BJ (cell line): ENCODE results near the gene CD28. TPM values are rescaled to one million over a fixed set of nuclear protein-coding genes. Genes with fewer than 3 reads are reported as not detected.
"Not testable (repeated sequence)": the region's sequence is repeated elsewhere in the genome, so short reads cannot be mapped to it uniquely, and the experiment has no call there.

Experiments used
- CTCF ChIA-PET: fragments of 350-600 bp; formaldehyde crosslinking; extraction: SDS; loops from one replicate; lab custom pipeline; 2021; ENCODE audit warnings: antibody characterized with exemption, inconsistent platforms; lab: Yijun Ruan, JAX
- POLR2A ChIA-PET: fragments of 300-600 bp; sonication (Branson Sonifier 250); formaldehyde crosslinking; extraction: SDS; loops from one replicate; lab custom pipeline; 2021; ENCODE audit warnings: antibody characterized with exemption; lab: Charles Lee
- DNase-seq: peaks from one replicate; pipeline ENCODE4 v3.0.0-alpha.2; 2011; ENCODE audit warnings: low read depth
- H3K27me3 ChIP-seq: 2 replicates; pipeline ENCODE4 v1.6.0; 2011; ENCODE audit warnings: low read length; ENCODE audit not compliant: control insufficient read depth, insufficient read depth
- H3K36me3 ChIP-seq: 2 replicates; pipeline ENCODE4 v1.5.1; 2011; ENCODE audit warnings: low read length; ENCODE audit not compliant: control insufficient read depth, insufficient read depth
- H3K4me3 ChIP-seq: 2 replicates; pipeline ENCODE4 v1.5.1; 2011; ENCODE audit warnings: low read depth, mild to moderate bottlenecking, control low read depth, low read length
- polyA plus RNA-seq: library from polyadenylated mRNA; depleted of rRNA; stranded (reverse); fragments of >200 nt; gene quantifications from 2 replicates; pipeline ENCODE4 v1.2.3, GENCODE V29; 2011
- TF ChIP-seq, protein P1 (sequence below): IDR thresholded peaks from 2 replicates; pipeline ENCODE4 v1.5.1; 2011; ENCODE audit warnings: low read depth, mild to moderate bottlenecking, control low read depth, inconsistent platforms, low read length, moderate library complexity; ENCODE audit not compliant: insufficient read depth

The CD28 gene
- polyA plus RNA-seq, 1 experiment: not detected

DNA sequence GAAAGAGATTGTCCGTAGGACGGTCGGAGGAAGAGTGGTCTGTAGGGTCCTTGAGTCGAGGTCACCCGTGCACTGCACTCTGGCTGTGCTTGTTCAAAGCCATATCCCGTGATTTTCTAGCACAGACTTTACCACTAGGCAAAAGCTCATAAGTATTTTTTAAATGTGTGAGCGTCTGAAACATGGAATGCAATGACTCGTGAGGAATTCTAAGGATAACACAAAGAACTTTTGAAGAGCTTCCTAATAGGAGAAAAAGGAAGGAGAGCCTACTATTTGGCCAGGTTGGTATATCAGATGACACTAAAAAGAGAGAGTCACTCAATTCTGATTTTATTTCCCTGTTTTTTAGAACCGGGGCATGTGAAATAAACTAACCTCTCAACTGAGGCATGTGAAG lies 68.3 kb downstream of the CD28 start:
- POLR2A ChIA-PET: no interaction called here
- Histone ChIP-seq H3K27me3 (no peaks in the 10 kb centered on the region), H3K36me3 (no peaks in the 10 kb centered on the region), H3K4me3 (no peak overlapping the region)
- TF ChIP-seq, protein P1, sequence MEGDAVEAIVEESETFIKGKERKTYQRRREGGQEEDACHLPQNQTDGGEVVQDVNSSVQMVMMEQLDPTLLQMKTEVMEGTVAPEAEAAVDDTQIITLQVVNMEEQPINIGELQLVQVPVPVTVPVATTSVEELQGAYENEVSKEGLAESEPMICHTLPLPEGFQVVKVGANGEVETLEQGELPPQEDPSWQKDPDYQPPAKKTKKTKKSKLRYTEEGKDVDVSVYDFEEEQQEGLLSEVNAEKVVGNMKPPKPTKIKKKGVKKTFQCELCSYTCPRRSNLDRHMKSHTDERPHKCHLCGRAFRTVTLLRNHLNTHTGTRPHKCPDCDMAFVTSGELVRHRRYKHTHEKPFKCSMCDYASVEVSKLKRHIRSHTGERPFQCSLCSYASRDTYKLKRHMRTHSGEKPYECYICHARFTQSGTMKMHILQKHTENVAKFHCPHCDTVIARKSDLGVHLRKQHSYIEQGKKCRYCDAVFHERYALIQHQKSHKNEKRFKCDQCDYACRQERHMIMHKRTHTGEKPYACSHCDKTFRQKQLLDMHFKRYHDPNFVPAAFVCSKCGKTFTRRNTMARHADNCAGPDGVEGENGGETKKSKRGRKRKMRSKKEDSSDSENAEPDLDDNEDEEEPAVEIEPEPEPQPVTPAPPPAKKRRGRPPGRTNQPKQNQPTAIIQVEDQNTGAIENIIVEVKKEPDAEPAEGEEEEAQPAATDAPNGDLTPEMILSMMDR: no peak
- CTCF ChIA-PET: interaction anchor here (1.0 to 1.7 kb wide), 4 partner anchors 9 to 73 kb away, joined by 3 to 8 read pairs (median 4); no protein-coding TSS in a partner anchor
- DNase-seq: no peak

- H3K36me3 ChIP-seq: no peaks in the 10 kb centered on the region
- CTCF ChIA-PET: interaction anchor here (1.2 to 1.7 kb wide), 3 partner anchors 8 to 12 kb away, joined by 3 to 8 read pairs (median 5); no protein-coding TSS in a partner anchor
- DNase-seq: no peak
- no peak overlapping the region for H3K4me3 ChIP-seq
- POLR2A ChIA-PET: no interaction called here
- TF ChIP-seq, protein P1: no peak
- H3K27me3 ChIP-seq: no peaks in the 10 kb centered on the region
Measured at GRCh38 chr2:203775684-203776083, 69.2 kb downstream of the CD28 start.

DNA sequence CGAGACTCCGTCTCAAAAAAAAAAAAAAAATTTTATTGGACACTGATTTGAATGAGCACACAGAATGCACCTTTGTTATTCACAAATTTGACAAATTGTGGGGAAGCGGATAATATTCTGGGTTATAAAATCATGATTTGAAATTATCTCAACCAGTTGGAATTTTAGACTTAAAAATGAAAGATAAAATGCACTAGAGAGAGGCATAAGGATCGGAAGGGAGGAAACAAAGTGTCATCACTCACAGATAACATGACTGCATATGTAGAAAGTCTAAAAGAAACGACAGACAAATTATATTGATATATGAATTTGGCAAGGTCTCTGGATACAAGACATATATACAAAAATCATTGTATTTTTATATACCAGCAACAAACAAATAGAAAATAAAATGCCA lies 70.6 kb downstream of the CD28 start:
- POLR2A ChIA-PET: no interaction called here
- Histone ChIP-seq H3K4me3 (no peak overlapping the region), H3K27me3 (no peaks in the 10 kb centered on the region), H3K36me3 (no peaks in the 10 kb centered on the region)
- TF ChIP-seq, protein P1: no peak
- no peak for DNase-seq
- CTCF ChIA-PET: no interaction called here

- H3K27me3 ChIP-seq, H3K4me3 ChIP-seq, DNase-seq, H3K36me3 ChIP-seq, POLR2A ChIA-PET: not testable (repeated sequence)
- CTCF ChIA-PET: interaction anchor here (0.6 to 2.1 kb wide), 4 partner anchors 10 to 89 kb away, joined by 3 to 5 read pairs (median 3); no protein-coding TSS in a partner anchor
Measured at GRCh38 chr2:203779477-203780073, 73.1 kb downstream of the CD28 start.

GRCh38 chr2:203780231-203780630 lies 73.8 kb downstream of the CD28 start:
- ChIA-PET CTCF (interaction anchor here (1.6 to 2.3 kb wide), 3 partner anchors 16 to 89 kb away, joined by 3 to 6 read pairs (median 5); no protein-coding TSS in a partner anchor), POLR2A (no interaction called here)
- Histone ChIP-seq H3K4me3 (no peak overlapping the region), H3K36me3 (no peaks in the 10 kb centered on the region), H3K27me3 (no peaks in the 10 kb centered on the region)
- TF ChIP-seq, protein P1: no peak
- no peak for DNase-seq
